Neural crest cell (in vitro differentiated cells): Measurements from ENCODE around the gene IFFO2. TPM values are rescaled to one million over a fixed set of nuclear protein-coding genes. Genes with fewer than 3 reads are reported as not detected.

Experiments used
- DNase-seq: peaks from one replicate; pipeline ENCODE4 v3.0.0; 2021; ENCODE audit warnings: low read depth, mixed read lengths, low spot score
- H3K27ac Mint-ChIP-seq: one replicate; pipeline ENCODE4 v1.8.0; 2021; ENCODE audit warnings: mild to moderate bottlenecking, mixed read lengths; ENCODE audit not compliant: unreplicated experiment
- H3K27me3 Mint-ChIP-seq: 2 replicates; pipeline ENCODE4 v1.8.0; 2021; ENCODE audit warnings: low read depth, mild to moderate bottlenecking, mixed read lengths
- H3K36me3 Mint-ChIP-seq: 2 replicates; pipeline ENCODE4 v1.8.0; 2021; ENCODE audit warnings: low read depth, mild to moderate bottlenecking, mixed read lengths
- H3K4me1 Mint-ChIP-seq: 2 replicates; pipeline ENCODE4 v1.8.0; 2021; ENCODE audit warnings: mixed read lengths
- H3K4me3 Mint-ChIP-seq: one replicate; pipeline ENCODE4 v1.8.0; 2021; ENCODE audit warnings: mild to moderate bottlenecking, mixed read lengths
- H3K9me3 Mint-ChIP-seq: 2 replicates; pipeline ENCODE4 v1.8.0; 2021; ENCODE audit warnings: mixed read lengths
- total RNA-seq: library from RNA; stranded (reverse); gene quantifications from 2 replicates; pipeline ENCODE4 v1.2.1, GENCODE V29; 2021
- TF ChIP-seq, protein P1 (sequence below): fragments of 200-600 bp; sonication (generic); conservative IDR thresholded peaks from 2 replicates; pipeline ENCODE4 v1.5.0; 2021; ENCODE audit warnings: antibody characterized with exemption, mild to moderate bottlenecking

IFFO2 gene
- total RNA-seq, 1 donor from 2014 or later, result 9.9 TPM

DNA sequence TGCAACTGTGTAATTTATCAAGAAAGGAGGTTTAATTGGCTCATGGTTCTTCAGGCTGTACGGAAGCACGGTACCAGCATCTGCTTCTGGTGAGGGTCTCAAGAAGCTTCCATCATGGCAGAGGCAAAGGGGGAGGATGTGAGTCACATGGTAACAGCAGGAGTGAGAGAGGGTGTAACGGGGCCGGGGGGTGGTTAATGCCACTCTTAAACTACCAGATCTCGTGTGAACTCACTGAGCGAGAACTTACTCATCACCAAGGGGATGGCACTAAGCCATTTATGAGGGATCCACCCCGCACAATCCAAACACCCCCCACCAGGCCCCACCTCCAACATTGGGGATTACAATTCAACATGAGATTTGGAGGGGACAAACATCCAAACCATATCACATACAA, 21.0 kb upstream of the IFFO2 start:
- Mint-ChIP-seq H3K27me3 (peaks cover 4% of the 10 kb centered on the region), H3K9me3 (peaks cover 13% of the 10 kb centered on the region), H3K27ac (no peak overlapping the region), H3K4me3 (no peak overlapping the region), H3K36me3 (no peaks in the 10 kb centered on the region), H3K4me1 (peaks cover 3% of the 10 kb centered on the region)
- TF ChIP-seq, protein P1, sequence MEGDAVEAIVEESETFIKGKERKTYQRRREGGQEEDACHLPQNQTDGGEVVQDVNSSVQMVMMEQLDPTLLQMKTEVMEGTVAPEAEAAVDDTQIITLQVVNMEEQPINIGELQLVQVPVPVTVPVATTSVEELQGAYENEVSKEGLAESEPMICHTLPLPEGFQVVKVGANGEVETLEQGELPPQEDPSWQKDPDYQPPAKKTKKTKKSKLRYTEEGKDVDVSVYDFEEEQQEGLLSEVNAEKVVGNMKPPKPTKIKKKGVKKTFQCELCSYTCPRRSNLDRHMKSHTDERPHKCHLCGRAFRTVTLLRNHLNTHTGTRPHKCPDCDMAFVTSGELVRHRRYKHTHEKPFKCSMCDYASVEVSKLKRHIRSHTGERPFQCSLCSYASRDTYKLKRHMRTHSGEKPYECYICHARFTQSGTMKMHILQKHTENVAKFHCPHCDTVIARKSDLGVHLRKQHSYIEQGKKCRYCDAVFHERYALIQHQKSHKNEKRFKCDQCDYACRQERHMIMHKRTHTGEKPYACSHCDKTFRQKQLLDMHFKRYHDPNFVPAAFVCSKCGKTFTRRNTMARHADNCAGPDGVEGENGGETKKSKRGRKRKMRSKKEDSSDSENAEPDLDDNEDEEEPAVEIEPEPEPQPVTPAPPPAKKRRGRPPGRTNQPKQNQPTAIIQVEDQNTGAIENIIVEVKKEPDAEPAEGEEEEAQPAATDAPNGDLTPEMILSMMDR, result no peak
- DNase-seq, result no peak

DNA sequence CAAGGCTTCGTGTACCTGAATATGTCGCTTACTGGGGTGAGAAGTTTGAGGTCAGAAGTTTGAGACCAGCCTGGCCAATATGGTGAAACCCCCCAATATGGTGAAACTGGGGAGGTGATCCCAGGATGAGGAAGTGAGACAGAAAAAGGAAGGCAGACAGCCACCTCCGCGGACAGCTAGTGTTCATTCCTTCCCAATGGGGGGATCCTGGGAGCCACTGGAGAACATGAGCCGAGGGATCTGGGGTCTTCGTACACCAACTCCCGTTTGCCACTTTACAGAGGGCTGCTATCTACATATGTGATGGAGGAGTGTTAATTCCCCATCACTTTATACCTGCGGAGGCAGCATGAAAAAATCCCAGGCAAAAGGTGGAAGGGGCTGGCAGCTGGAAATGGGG, 19.6 kb upstream of the IFFO2 start:
- Mint-ChIP-seq H3K27me3 (peaks cover under 1% of the 10 kb centered on the region), H3K4me3 (no peak overlapping the region), H3K4me1 (peaks cover 3% of the 10 kb centered on the region), H3K27ac (no peak overlapping the region), H3K36me3 (no peaks in the 10 kb centered on the region), H3K9me3 (peaks cover 10% of the 10 kb centered on the region)
- no peak for DNase-seq
- TF ChIP-seq, protein P1, result no peak

DNA sequence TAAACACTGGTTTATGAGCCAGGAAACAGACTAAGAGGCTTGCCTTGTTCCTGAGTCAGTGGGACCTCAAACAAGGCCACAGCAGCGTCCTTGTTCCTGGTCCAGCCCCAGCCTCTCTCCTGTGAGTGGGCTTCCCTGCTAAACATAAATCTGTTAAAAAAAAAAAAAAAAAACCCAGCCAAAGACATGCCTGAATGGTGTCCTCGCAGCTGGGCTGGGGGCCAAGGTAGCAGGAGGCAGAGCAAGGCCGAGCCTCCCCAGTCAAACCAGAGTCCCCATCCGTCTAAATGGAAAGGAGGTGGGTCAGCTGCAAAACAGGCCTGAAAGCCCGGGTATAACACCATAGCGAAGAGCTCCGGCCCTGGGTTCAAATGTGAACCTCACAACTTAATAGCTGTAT, 18.1 kb upstream of the IFFO2 start:
- Mint-ChIP-seq H3K9me3 (no peaks in the 10 kb centered on the region), H3K27ac (no peak overlapping the region), H3K4me1 (peaks cover 3% of the 10 kb centered on the region), H3K4me3 (no peak overlapping the region), H3K36me3 (no peaks in the 10 kb centered on the region), H3K27me3 (no peaks in the 10 kb centered on the region)
- DNase-seq, result no peak
- TF ChIP-seq, protein P1, result no peak

DNA sequence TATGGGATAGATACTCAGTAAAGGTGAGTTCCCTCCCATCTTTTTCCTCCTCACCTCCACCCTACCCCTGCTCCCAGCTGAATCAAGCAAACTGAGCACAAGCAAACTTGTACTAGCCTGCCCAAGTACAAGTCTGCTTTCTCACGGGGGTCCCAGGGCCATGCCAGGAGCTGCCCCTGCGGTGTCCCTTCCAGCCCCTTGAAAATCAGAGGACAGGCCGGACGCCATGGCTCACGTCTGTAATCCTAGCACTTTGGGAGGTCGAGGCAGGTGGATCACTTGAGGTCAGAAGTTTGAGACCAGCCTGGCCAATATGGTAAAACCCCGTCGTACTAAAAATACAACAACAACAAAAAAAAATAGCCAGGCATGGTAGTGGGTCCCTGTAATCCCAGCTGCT, 17.5 kb upstream of the IFFO2 start:
- H3K36me3 Mint-ChIP-seq, result no peaks in the 10 kb centered on the region
- peaks cover 3% of the 10 kb centered on the region for H3K4me1 Mint-ChIP-seq
- no peak for DNase-seq
- H3K27ac Mint-ChIP-seq, result no peak overlapping the region
- H3K9me3 Mint-ChIP-seq, result no peaks in the 10 kb centered on the region
- no peaks in the 10 kb centered on the region for H3K27me3 Mint-ChIP-seq
- no peak overlapping the region for H3K4me3 Mint-ChIP-seq
- TF ChIP-seq, protein P1, result no peak

DNA sequence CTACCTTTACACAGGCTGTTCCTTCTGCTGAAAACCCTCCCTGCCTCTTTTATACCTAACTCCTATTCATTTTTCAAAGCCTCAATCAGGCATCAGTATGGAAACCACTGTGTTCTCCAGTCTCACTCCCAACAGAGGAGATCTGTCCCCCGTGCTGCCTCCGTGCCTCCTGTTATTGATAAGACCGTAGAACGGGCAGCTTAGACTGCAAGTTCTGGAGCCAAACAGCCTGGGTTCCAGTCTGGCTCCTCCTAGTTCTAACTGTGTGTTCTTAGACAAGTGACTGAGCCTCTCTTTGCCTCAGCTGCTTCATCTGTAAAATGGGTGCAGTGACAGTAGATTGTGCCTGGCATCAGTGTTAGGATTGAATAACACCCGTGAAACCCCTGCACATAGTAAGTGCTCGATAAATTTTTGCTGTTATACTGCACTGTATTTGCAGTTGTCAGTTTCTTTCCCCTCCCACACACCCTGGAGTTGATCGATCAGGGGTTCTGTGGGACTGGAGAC, 17.0 kb upstream of the IFFO2 start:
- Mint-ChIP-seq H3K4me1 (peaks cover 3% of the 10 kb centered on the region), H3K4me3 (no peak overlapping the region), H3K27ac (no peak overlapping the region), H3K27me3 (no peaks in the 10 kb centered on the region), H3K9me3 (no peaks in the 10 kb centered on the region), H3K36me3 (no peaks in the 10 kb centered on the region)
- no peak for DNase-seq
- TF ChIP-seq, protein P1, result no peak

DNA sequence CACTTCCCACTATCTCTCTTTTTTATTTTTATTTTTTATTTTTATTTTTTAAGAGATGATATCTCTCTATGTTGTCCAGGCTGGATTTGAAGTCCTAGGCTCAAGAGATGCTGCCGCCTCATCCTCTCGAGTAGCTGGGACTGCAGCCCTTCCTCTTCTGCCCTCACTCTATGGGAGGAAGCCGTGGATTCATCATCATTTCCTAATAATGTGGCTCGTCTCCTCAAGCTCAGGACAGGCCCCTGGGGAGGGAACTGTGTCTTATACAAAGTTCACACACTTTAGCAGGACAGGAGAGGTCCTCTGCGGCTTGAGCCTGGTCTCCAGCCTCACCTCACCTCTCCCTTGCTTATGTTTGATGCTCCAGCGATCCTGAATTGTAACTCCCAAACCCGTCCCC, 16.5 kb upstream of the IFFO2 start:
- TF ChIP-seq, protein P1, result no peak
- Mint-ChIP-seq H3K4me1 (no peaks in the 10 kb centered on the region), H3K4me3 (no peak overlapping the region), H3K27me3 (no peaks in the 10 kb centered on the region), H3K27ac (no peak overlapping the region), H3K9me3 (no peaks in the 10 kb centered on the region), H3K36me3 (no peaks in the 10 kb centered on the region)
- DNase-seq, result no peak
